Measurements from ENCODE around the gene SBF1. TPM values are rescaled to one million over a fixed set of nuclear protein-coding genes. Genes with fewer than 3 reads are reported as not detected.

Gene SBF1
- total RNA-seq, 1 donor from 2014 or later, result 47.7 TPM

DNA sequence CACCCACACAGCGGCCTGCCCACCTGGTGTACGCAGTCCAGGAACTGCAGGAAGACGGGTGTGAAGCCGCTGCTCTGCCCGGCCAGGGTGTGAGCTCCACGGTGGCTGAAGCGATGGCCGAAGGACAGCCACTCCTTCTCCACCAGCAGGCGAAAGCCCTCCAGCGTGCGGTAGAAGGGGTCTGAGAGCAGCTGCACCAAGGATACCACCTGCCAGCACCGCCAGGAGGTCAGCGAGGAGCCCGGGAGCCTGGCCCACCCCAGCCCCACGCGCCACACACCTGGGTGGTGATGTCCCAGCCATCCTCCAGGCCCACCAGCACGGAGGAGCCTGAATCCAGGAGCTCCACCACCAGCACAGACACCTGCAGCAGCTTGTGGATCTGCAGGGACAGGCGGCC, 19.6 kb downstream of the SBF1 start:
- ATAC-seq, result no peak
- peak; percentile 57 for DNase-seq (ENCODE audit: missing footprints)
- intact Hi-C loops (cut with DNase I), result no loop called here

DNA sequence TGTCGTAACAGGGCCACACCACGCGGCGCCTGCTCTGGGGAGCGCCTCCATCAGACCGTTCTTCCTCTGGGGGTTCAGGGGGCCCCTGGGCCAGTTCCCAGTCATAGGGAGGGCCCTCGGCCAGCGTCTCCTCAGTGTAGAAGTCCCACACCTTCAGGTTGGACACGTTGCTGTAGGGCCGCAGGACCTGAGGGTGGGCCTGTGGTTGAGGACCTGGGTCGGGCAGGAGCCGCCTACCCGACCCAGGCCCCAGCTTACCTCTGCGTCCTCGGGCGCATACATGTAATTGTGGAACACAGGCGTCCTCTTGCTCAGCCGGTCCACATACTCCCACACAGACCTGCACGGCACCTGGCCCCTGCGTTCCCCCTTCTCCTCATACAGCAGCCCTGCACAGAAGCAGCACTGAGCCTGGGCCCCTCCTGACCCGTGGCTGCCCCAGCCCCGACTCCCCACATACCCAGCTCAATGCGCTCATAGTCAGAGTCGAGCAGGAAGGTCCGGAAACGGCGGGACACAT, 20.2 kb downstream of the SBF1 start:
- DNase-seq (ENCODE audit: missing footprints), result peak; percentile 67
- intact Hi-C loops (cut with DNase I), result no loop called here
- ATAC-seq, result no peak

DNA sequence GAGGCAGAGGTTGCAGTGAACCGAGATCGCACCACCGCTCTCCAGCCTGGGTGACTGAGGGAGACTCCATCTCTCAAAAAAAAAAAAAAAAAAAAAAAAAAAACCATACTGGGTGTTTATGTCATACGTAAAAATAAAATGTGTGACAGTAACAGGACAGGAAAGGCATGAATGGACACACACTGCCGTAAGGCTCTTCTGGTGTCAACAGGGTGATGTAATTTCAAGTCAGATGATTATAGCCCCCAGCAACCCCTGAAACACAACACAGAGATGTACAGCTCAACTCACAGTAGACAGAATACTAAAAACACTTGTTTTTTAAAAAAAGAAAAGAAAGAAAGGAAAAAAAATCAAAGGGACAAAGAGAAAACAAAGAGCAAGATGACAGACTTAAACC, 22.2 kb downstream of the SBF1 start:
- ATAC-seq (no peak), DNase-seq (ENCODE audit: missing footprints) (no peak)
- intact Hi-C loops (cut with DNase I), result no loop called here

DNA sequence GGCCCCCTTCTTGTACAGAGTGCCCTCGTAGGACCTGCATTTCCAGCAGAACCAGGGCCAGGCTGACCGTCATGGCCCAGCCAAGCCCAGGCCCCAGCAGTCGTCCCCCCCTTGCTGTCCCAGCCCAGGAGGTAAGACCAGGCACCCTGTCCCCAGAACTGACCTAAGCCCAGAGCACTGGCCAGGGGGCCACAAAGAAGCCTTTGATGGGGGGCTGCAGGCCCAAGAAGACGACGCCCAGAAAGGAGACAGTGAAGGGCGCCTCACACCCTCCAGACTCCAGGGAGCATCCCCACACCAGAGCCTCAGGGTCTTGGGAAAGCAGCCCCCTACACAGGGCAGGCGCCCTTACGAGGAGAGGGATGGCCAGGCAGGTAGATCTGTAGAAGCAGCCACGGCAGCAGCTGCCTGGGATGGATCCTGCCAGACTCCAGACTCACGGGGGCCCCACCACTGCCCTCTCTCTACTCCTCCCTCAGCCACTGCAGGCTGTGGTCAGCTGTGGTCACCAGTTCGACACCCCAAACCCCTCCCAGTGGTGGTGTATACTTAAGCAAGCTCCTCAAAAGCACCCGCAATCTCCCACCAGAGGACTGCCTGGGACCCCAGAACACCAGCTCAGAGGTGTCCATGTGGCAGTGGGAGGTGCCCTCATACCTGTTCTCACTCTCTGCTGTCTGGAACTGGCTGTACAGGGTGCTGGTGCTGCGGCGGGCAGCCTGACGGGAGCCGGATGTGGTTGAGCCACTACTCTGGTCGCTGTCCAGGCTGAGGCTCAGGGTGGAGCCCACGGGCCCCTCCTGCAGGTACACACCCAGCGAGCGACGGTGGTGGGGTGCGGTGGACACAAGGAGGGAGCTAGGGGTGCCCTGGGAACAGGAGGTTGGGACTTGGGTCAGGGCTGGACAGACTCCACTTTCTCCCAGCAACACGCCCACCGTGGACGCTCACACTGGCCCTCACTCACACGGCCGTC, 27.0 kb downstream of the SBF1 start:
- intact Hi-C loops (cut with DNase I), result no loop called here
- DNase-seq (ENCODE audit: missing footprints) (peak; percentile 64), ATAC-seq (no peak)

DNA sequence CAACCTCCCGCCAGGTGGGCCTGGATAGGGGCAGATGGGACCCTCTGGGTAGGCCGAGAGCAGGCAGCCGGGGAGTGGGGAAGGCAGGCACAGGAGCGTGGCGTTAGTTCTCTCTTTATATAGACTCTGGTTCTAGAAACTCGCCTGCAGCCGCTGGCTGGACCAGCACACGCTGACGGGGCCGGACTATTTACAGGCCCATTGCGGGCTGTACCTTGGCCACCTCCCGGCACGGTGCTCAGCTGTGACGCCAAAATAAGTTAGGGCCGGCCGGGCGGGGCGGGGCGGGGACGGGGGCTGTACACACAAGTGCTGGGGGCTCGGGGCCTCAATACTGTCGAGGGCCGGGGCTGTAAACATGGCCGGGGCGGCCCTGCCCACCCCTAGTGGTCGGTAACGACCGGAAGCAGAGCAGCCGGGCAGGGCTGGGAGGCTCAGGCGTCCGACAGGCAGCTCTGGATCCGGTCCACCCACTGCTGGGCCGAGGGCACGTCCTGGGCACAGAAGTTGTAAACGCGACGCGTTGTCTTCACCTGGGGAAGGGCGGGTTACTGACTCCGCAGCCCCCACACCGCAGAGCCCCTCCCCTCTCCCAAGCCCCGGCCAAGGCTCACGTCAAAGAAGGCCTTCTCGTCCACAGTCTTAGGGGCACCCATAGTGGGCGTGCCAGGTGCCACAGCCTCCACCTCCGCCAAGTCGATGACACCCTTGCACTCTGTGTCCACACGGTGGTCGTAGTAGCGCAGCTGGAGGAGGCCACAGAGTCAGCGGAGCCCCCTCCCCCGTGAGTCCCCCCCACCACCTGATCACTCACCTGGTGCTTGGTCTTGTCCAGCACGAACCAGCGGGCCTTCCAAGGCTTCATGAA, 27.9 kb downstream of the SBF1 start:
- peak; percentile 64 for DNase-seq (ENCODE audit: missing footprints)
- no peak for ATAC-seq

DNA sequence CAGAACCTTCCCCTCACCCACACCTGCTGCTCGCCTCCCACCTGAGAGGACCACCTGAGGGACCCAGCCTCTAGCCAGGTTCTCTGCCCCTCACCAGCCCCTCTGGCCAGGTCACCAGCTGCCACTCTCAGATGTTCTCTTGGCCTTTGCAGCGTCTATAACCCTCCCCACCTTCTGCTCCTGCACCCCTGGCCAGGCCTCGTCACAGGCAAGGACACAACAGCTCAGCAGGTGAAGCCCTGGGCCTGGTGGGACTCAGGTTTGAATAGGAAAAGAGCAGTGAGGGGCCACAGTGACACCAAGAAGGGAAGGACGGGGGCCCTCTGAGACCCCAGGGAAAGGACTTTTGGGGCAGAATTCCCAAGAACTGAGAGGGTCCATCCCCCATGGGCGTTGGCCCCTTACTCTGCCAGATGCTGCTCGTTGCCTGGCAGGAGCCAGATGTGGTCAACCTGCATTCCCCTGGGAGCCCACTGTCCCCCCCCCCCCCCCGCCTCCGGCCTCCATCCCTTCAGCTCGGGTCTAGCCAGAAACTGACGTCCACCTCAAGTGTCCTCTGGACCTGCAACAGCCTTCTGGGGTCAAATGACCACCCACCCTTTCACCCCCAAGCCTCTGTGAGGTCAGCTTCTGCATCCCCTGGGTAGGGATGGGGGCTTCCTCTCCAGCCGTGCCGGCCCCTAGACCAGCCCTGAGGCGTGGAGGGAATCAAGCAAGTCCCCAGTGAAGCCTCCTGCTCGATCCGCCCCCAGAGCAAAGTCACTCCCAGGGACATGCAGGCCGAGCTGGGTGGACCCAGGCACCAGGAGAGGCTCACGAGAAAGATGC, 28.7 kb downstream of the SBF1 start:
- DNase-seq (ENCODE audit: missing footprints), result peak; percentile 40
- no peak for ATAC-seq
- intact Hi-C loops (cut with DNase I), result no loop called here

More for the DNA sequence above, 27.9 kb downstream of the SBF1 start:
- intact Hi-C loops (cut with DNase I), result no loop called here

DNA sequence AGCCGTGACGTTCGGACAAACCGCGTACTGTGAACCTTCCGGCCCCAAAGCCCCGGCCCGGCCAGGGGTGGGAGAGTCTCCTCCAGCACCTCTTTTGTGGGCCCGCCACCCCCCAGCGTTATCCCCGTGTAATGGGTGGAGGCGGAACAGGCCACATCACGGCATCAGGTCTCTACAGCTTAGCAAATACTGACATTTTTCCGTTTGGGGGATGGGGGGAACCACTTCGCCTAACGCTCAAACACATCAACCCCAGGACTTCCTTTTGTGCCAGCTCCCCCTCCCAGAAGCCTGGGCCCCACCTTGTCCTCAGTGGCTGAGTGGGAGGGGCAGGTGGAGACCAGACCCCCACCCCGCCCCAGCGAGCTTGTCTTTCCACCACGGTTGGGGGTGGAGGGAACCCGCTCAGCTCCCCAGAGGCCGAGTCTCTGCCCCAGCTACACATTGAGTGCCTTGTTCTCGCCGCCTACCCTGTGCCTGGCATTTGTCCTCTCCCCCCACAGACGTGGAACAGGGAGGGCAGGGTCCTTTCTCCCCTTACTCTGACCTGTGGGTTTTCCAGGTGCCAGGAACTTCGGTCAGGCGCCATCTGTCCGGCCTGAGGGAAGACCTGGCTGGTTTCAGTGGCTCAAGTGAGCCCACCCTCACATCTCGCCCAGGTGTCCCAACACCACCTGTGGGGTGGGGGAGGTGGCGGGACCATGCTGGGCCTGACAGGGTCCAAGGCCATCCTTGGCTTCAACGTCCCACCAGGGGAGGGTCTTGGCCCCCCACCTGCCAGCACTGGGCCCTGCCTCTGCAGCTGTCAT, 29.6 kb downstream of the SBF1 start:
- ATAC-seq (no peak), DNase-seq (ENCODE audit: missing footprints) (peak; percentile 54)
- intact Hi-C loops (cut with DNase I), result no loop called here

DNA sequence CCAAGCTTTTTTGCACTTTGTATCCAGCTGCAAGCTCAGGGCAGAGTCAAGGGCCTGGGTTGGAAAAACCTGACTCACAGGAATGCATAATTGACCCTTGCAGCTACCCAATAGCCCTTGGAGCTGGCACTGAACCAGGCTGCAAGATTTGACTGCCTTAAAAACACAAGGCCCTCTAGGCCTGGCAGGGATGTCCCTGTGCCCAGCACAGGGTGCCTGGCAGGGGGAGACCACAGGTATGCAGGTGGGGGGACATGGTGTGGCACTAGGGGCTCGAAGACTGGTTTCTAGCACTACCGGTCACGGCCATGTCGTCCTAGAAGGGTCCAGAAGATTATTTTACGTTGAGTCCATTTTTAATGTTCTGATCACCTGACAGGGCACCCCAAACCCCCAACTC, 30.2 kb downstream of the SBF1 start:
- intact Hi-C loops (cut with DNase I), result no loop called here
- ATAC-seq, result no peak
- DNase-seq (ENCODE audit: missing footprints), result peak; percentile 25

DNA sequence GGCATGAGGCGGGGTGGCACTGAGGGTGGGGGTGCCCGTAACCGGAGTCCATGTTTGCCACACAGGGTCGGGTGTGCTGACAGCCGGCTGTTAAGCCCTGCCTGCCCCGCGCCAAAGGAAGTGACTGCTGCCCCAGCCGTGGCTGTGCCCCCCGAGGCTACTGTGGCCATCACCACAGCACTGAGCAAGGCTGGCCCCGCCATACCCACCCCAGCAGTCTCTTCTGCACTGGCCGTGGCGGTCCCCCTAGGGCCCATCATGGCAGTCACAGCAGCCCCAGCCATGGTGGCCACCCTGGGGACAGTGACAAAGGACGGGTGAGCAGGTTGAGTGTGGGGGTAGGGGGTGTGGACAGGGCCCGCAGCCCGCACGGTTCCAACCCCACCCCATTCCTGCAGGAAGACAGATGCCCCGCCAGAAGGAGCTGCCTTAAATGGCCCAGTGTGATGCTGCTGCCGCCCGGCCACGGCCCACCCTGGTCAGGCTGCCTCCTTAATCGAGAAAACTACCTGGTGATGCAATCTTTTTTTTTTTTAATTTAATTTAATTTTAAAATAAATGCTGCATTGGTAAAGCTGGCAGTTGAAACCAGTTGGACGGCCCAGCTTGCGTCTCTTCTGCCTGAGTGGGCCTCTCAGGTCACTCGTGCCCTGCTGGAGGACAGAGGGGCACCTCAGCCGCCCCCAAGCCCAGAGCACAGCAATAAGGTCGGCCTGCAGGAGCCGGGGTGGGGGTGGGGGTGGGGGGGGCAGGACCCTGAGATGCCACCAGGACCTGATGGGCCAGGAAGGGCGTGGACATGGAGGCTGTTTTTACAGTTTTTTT, 30.8 kb downstream of the SBF1 start:
- ATAC-seq, result no peak
- peak; percentile 48 for DNase-seq (ENCODE audit: missing footprints)
- intact Hi-C loops (cut with DNase I), result no loop called here

DNA sequence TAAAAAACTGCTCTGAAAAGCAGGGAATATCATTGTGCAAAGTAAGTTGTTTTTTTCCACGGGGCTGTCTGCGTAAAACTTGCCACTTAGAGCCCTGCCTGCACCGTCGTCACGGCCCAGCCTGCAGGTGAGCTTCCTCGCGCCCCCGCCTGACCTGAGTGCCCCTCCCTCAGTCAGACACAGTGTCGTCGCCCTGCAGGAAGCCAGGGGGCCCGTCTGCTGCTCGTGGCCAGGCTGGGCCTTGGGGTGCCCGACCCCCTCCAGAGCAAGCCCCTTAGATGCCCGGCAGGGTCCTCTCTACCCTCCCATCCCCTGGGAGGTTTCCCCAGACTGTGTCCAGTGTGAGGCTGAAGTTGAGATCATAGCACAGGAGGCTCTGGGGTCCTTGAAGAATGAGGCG, 31.6 kb downstream of the SBF1 start:
- intact Hi-C loops (cut with DNase I), result no loop called here
- no peak for ATAC-seq
- peak; percentile 68 for DNase-seq (ENCODE audit: missing footprints)

DNA sequence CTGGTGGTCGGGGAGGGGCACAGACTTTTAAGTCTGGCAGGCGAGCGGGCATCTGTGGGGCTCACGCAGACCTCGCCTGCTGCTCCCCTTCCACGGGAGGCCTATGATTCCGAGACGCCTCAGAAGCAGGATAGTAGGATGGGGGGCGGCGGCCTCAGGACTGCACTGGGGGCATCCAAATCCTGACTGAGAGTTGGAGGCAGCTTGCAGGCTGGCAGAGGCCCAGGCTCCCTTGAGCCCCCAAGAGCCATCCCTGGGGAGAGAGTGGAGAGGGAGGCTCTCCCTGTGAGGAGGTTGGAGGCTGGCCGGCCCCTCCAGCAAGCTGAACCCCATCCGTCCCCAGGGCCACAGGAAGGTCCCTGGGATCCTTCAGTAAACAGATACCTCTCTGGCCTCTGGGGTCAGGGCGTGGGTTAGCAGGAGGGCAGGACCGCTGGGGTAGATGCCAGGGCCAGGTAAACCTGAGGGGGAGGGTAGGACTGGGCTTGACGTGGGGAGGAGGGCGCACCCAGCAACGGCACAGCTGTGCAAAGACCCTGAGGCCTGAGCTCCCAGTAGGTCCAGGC, 33.3 kb downstream of the SBF1 start:
- ATAC-seq, result no peak
- peak; percentile 33 for DNase-seq (ENCODE audit: missing footprints)
- intact Hi-C loops (cut with DNase I), result no loop called here

DNA sequence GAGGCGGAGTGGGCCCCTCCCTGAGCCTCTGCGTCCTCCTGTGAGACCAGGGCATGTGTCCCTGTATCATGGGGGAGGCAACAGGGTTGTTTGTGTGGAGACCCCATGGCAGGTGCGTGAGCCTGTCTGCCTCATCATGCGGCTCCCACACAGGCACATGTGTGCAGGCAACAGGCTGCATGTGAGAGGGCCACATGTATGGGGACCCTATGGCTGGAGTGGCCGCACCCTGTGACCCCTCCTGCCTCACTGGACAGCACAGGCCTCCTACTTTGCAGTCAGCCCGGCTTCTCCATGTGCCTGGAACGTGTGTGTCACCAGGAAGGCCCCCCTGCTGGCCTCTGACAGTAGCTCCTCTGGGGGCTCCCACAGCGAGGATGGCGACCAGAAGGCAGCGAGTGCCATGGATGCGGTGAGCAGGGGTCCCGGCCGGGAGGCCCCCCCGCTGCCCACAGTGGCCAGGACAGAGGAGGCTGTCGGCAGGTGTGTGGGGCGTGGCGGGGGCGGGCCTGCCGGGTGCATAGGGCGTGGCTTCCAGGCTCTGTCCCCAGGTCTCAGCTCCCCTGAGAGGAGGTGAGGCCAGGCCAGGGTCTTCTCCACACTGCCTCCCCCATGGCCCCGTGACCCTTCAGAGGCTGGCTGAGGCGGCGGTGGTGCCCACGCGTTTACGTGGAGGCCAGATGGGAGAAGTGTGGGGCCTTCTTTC, 34.1 kb downstream of the SBF1 start:
- intact Hi-C loops (cut with DNase I), result no loop called here
- no peak for ATAC-seq
- DNase-seq (ENCODE audit: missing footprints), result peak; percentile 55

DNA sequence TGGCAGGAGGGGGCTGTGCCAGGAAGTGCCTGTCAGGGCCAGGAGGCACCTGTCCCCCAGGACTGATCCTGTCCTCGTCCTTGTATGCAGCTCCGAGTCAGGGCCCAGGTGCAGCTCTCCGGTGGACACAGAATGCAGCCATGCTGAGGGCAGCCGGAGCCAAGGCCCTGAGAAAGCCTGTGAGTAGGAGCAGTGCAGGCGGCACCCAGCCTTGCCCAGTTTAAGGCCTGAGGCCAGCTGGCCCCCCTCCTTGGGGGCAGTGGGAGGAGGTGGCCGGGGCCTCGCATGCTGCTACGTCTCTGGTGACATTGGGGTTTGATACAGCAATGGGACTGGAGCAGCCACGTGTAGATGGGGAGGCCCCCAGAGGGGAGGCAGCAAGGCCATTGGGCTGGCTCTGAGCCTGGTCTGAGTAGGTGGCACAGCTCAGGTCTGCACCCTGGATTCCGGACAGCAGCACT, 34.9 kb downstream of the SBF1 start:
- intact Hi-C loops (cut with DNase I), result no loop called here
- DNase-seq (ENCODE audit: missing footprints) (peak; percentile 63), ATAC-seq (no peak)

DNA sequence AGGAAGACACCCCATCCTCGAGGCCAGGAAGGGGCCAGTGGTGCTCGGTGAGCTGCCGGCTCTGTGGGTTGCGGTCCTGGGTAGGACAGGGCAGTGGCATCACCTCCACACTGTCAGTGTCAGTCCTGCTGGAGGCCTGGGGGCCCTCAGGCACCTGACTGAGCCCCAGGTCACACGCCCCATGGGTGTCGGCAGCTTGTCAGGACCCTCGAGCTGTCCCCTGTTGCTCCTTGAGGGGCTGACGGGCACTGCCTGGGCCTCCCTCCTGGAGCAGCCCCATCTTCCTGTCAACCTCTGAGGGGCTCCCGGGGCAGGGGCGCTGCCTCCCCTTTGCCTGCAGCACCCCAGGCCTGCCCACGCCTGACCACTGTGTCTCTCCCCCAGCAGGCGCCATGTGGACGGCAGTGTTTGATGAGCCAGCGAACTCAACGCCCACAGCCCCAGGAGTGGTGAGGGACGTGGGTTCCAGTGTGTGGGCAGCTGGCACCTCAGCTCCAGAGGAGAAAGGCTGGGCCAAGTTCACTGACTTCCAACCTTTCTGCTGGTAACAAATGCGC, 35.4 kb downstream of the SBF1 start:
- intact Hi-C loops (cut with DNase I), result no loop called here
- ATAC-seq (no peak), DNase-seq (ENCODE audit: missing footprints) (peak; percentile 44)

DNA sequence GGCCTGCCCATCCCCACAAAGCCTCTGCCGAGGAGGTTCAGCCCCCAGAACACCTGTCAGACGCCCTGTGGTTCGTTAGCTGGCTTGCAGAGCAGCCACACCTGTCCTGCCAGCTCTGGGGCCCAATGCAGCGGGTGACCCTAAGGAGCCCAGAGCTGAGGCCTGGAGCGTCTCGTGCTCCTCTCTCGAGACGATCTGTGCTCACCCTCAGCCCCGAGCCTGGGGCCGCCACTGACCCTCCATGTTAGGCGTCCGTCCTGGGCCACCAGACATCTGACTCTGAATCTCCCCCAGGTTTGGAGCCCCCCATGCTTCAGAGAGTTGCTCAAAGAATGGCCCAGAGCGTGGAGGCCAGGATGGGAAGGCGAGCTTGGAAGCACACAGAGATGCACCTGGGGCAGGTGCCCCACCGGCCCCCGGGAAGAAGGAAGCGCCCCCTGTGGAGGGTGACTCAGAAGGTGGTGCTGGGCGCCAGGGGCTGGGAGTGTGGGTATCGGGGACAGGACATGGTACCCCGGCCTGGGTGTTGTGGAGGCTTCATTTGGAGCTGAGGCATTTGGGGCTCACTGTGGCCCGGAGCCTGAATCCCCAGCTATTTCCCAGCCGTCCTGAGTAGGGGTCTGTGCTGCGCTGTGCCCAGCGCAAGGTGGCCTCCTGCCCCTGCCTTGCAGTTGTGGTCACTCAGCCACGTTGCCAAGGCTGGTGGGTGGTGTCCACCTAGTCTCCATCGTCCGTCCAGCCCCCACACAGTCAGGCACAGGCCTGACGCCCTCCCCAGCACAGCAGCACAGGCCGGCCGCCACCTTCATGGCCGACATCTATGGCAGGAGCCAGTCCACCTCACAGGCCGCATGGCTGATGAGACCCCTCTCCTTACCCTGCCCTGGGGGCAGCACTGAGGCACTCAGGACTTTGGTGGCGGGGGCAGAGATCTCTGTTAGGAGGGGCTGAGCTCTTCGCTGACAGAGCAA, 36.2 kb downstream of the SBF1 start:
- no peak for ATAC-seq
- DNase-seq (ENCODE audit: missing footprints), result peak; percentile 17
- intact Hi-C loops (cut with DNase I), result no loop called here

All from Right ventricle myocardium inferior (tissue), 1 donor.